H9 (cell line): Measurements from ENCODE around the gene BNC1. TPM values are rescaled to one million over a fixed set of nuclear protein-coding genes. Genes with fewer than 3 reads are reported as not detected.

Experiments used
- DNase-seq: peaks from one replicate; pipeline ENCODE4 v3.0.0-alpha.2; 2017
- H2AFZ ChIP-seq: one replicate; pipeline ENCODE4 v1.6.1; 2013; ENCODE audit warnings: mild to moderate bottlenecking, low read length, control low read depth, moderate library complexity
- H2AK5ac ChIP-seq: 2 replicates; pipeline ENCODE4 v1.6.1; 2013; ENCODE audit warnings: low read length, control low read depth, mixed read lengths; ENCODE audit not compliant: insufficient read length
- H2BK120ac ChIP-seq: one replicate; pipeline ENCODE4 v1.6.1; 2013; ENCODE audit warnings: low read depth, mild to moderate bottlenecking, low read length, control low read depth, inconsistent platforms; ENCODE audit not compliant: poor library complexity, severe bottlenecking
- H2BK12ac ChIP-seq: 2 replicates; pipeline ENCODE4 v1.6.1; 2013; ENCODE audit warnings: low read length, control low read depth, mixed read lengths, low read depth; ENCODE audit not compliant: insufficient read length
- H2BK15ac ChIP-seq: 2 replicates; pipeline ENCODE4 v1.6.1; 2013; ENCODE audit warnings: low read depth, low read length, control low read depth
- H2BK20ac ChIP-seq: one replicate; pipeline ENCODE4 v1.6.1; 2013; ENCODE audit warnings: low read depth, mild to moderate bottlenecking, low read length, control low read depth, inconsistent platforms; ENCODE audit not compliant: poor library complexity, severe bottlenecking
- H2BK5ac ChIP-seq: 2 replicates; pipeline ENCODE4 v1.6.1; 2013; ENCODE audit warnings: low read length, control low read depth, mixed read lengths; ENCODE audit not compliant: insufficient read length
- H3K14ac ChIP-seq: 2 replicates; pipeline ENCODE4 v1.6.1; 2013; ENCODE audit warnings: low read length, control low read depth; ENCODE audit not compliant: insufficient read depth
- H3K18ac ChIP-seq: 2 replicates; pipeline ENCODE4 v1.6.1; 2013; ENCODE audit warnings: low read depth, mild to moderate bottlenecking, mixed read lengths, low read length, control low read depth; ENCODE audit not compliant: insufficient read length
- H3K23ac ChIP-seq: 2 replicates; pipeline ENCODE4 v1.6.1; 2013; ENCODE audit warnings: low read length, control low read depth, mixed read lengths, low read depth; ENCODE audit not compliant: insufficient read length
- H3K23me2 ChIP-seq: 2 replicates; pipeline ENCODE4 v1.6.1; 2013; ENCODE audit warnings: low read depth, mild to moderate bottlenecking, mixed read lengths, low read length, control low read depth; ENCODE audit not compliant: insufficient read length, poor library complexity, severe bottlenecking
- H3K27ac ChIP-seq: 2 replicates; pipeline ENCODE4 v1.5.1; 2013; ENCODE audit warnings: low read length, control low read depth, mixed read lengths, low read depth; ENCODE audit not compliant: insufficient read length
- H3K27me3 ChIP-seq: 2 replicates; pipeline ENCODE4 v1.6.1; 2013; ENCODE audit warnings: low read length, control low read depth, inconsistent platforms; ENCODE audit not compliant: insufficient read depth
- H3K4ac ChIP-seq: 2 replicates; pipeline ENCODE4 v1.6.1; 2013; ENCODE audit warnings: low read depth, mild to moderate bottlenecking, control low read depth, inconsistent platforms, low read length, moderate library complexity
- H3K4me1 ChIP-seq: 2 replicates; pipeline ENCODE4 v1.6.1; 2013; ENCODE audit warnings: low read length, control low read depth, inconsistent platforms; ENCODE audit not compliant: insufficient read depth
- H3K4me2 ChIP-seq: 2 replicates; pipeline ENCODE4 v1.6.1; 2013; ENCODE audit warnings: low read length, control low read depth, mixed read lengths; ENCODE audit not compliant: insufficient read length, insufficient read depth
- H3K56ac ChIP-seq: 2 replicates; pipeline ENCODE4 v1.6.1; 2013; ENCODE audit warnings: low read depth, mild to moderate bottlenecking, mixed read lengths, low read length, control low read depth; ENCODE audit not compliant: insufficient read length
- H3K79me1 ChIP-seq: 2 replicates; pipeline ENCODE4 v1.6.1; 2013; ENCODE audit warnings: low read depth, mild to moderate bottlenecking, moderate library complexity, low read length, control low read depth, inconsistent platforms; ENCODE audit not compliant: insufficient read depth, poor library complexity, severe bottlenecking
- H3K79me2 ChIP-seq: 2 replicates; pipeline ENCODE4 v1.6.1; 2013; ENCODE audit warnings: low read length, control low read depth, inconsistent platforms; ENCODE audit not compliant: insufficient read depth
- H3K9ac ChIP-seq: 2 replicates; pipeline ENCODE4 v1.6.1; 2013; ENCODE audit warnings: low read length, control low read depth, mixed read lengths; ENCODE audit not compliant: insufficient read length; ENCODE audit errors: extremely low read depth
- H3K9me3 ChIP-seq: one replicate; pipeline ENCODE4 v1.6.1; 2013; ENCODE audit warnings: low read depth, low read length, inconsistent platforms; ENCODE audit not compliant: control insufficient read depth
- H3T11ph ChIP-seq: one replicate; pipeline ENCODE4 v1.6.1; 2013; ENCODE audit warnings: mild to moderate bottlenecking, low read length, control low read depth, inconsistent platforms
- H4K20me1 ChIP-seq: one replicate; pipeline ENCODE4 v1.6.1; 2013; ENCODE audit not compliant: control insufficient read depth, insufficient read length, insufficient read depth
- H4K5ac ChIP-seq: 2 replicates; pipeline ENCODE4 v1.6.1; 2013; ENCODE audit warnings: low read depth, mild to moderate bottlenecking, mixed read lengths, low read length, control low read depth; ENCODE audit not compliant: insufficient read length
- H4K8ac ChIP-seq: replicated peaks from 2 replicates; pipeline ENCODE4 v1.6.1; 2013; ENCODE audit warnings: low read length, control low read depth, mixed read lengths, low read depth; ENCODE audit not compliant: insufficient read length
- H4K91ac ChIP-seq: 2 replicates; pipeline ENCODE4 v1.6.1; 2013; ENCODE audit warnings: low read depth, mild to moderate bottlenecking, moderate library complexity, mixed read lengths, low read length, control low read depth; ENCODE audit not compliant: insufficient read length
- H3K27ac Mint-ChIP-seq, 3 experiments: 2 replicates in 2 of 3; 3 replicates in 1 of 3; pipeline ENCODE4 v1.8.0; 2020 to 2021; ENCODE audit warnings: mixed read lengths in 3 of 3, mild to moderate bottlenecking in 1 of 3, moderate library complexity in 1 of 3
- H3K27me3 Mint-ChIP-seq: 2 replicates; pipeline ENCODE4 v1.8.0; 2021; ENCODE audit warnings: low read depth, mild to moderate bottlenecking, moderate library complexity, mixed read lengths
- H3K36me3 Mint-ChIP-seq, 3 experiments: 2 replicates in 2 of 3; 3 replicates in 1 of 3; pipeline ENCODE4 v1.8.0; 2020 to 2021; ENCODE audit warnings: low read depth in 3 of 3, mixed read lengths in 3 of 3; ENCODE audit not compliant: insufficient read depth in 1 of 3
- H3K4me1 Mint-ChIP-seq, 2 experiments: 2 replicates each; pipeline ENCODE4 v1.8.0; 2020; ENCODE audit warnings: mixed read lengths in 2 of 2
- H3K4me3 Mint-ChIP-seq, 2 experiments: 2 replicates in 1 of 2; 3 replicates in 1 of 2; pipeline ENCODE4 v1.8.0; 2020 to 2021; ENCODE audit warnings: mild to moderate bottlenecking in 2 of 2, mixed read lengths in 2 of 2, moderate library complexity in 1 of 2
- H3K9me3 Mint-ChIP-seq, 2 experiments: 2 replicates in 1 of 2; 3 replicates in 1 of 2; pipeline ENCODE4 v1.8.0; 2020; ENCODE audit warnings: mild to moderate bottlenecking in 2 of 2, mixed read lengths in 2 of 2, moderate library complexity in 1 of 2
- WGBS: extraction: QIAGEN DNeasy Blood & Tissue Kit; methylation state at CpG from one replicate; pipeline ENCODE4 v1.1.7; 2013; ENCODE audit warnings: missing lambda C conversion rate, low lambda C conversion rate, mixed read lengths; ENCODE audit not compliant: insufficient read length; ENCODE audit errors: extremely low coverage; 5-methylcytosine and 5-hydroxymethylcytosine counted together
- total RNA-seq: library from RNA; stranded (reverse); gene quantifications from 2 replicates; pipeline ENCODE4 v1.2.1, GENCODE V29; 2021
- TF ChIP-seq, protein P1 (sequence below): fragments of 200-600 bp; sonication (generic); conservative IDR thresholded peaks from 3 replicates; pipeline ENCODE4 v1.8.0; 2021; ENCODE audit warnings: antibody characterized with exemption, mild to moderate bottlenecking

BNC1 gene
- total RNA-seq, 1 experiment from 2014 or later, result not detected

DNA sequence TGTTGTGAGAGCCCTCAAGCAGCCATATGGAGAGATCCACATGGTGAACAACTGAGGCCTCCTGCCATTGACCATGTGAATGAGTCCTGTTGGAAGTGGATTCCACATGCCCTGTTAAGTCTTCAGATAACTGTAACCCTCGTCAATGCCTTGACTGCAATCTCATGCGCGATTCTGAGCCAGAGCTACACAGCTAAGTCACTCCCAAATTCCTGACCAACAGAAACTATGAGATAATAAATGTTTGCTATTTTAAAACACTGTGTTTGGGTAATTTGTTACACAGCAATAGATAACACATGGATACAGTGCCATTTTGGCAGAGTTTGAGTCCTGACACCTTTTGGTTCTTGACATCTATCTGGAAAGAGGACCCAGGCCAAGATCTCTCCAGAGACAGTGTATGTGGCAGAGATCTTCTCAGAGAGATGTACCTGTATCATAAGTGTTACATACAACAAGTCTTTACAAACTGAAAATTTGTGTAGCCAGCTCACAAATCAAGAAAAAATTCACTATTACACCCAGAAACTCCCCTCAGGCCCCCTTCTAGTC is 34.5 kb upstream of the BNC1 start:
- Histone ChIP-seq H4K20me1 (no peaks in the 10 kb centered on the region), H3K4me1 (no peaks in the 10 kb centered on the region), H3K14ac (no peak overlapping the region; the same call in 1 of the 2 replicates), H4K8ac (no peak overlapping the region), H3K23ac (no peak overlapping the region), H2BK12ac (no peak overlapping the region), H3K23me2 (no peaks in the 10 kb centered on the region), H4K91ac (no peak overlapping the region), H2BK5ac (no peak overlapping the region), H2BK120ac (no peak overlapping the region), H3K79me2 (no peaks in the 10 kb centered on the region), H3K79me1 (no peaks in the 10 kb centered on the region), H3K9ac (no peak overlapping the region), H2BK20ac (no peak overlapping the region), H3K27me3 (no peaks in the 10 kb centered on the region), H2BK15ac (no peak overlapping the region), H4K5ac (no peak overlapping the region), H3K4me2 (no peak overlapping the region), H3K56ac (no peak overlapping the region), H3K18ac (no peak overlapping the region), H3K9me3 (no peaks in the 10 kb centered on the region), H2AK5ac (no peak overlapping the region), H3T11ph (no peak overlapping the region), H3K27ac (no peak overlapping the region), H3K4ac (no peak overlapping the region), H2AFZ (no peak overlapping the region)
- no peak for DNase-seq
- Mint-ChIP-seq H3K4me1 (peaks cover 10 to 12% of the 10 kb centered on the region in 2 experiments), H3K4me3 (no peak overlapping the region), H3K36me3 (no peaks in the 10 kb centered on the region; a peak in 1 of 7 replicates), H3K9me3 (no peaks in the 10 kb centered on the region), H3K27ac (no peak overlapping the region), H3K27me3 (no peaks in the 10 kb centered on the region; the same call in none of the 2 replicates)
- TF ChIP-seq, protein P1, sequence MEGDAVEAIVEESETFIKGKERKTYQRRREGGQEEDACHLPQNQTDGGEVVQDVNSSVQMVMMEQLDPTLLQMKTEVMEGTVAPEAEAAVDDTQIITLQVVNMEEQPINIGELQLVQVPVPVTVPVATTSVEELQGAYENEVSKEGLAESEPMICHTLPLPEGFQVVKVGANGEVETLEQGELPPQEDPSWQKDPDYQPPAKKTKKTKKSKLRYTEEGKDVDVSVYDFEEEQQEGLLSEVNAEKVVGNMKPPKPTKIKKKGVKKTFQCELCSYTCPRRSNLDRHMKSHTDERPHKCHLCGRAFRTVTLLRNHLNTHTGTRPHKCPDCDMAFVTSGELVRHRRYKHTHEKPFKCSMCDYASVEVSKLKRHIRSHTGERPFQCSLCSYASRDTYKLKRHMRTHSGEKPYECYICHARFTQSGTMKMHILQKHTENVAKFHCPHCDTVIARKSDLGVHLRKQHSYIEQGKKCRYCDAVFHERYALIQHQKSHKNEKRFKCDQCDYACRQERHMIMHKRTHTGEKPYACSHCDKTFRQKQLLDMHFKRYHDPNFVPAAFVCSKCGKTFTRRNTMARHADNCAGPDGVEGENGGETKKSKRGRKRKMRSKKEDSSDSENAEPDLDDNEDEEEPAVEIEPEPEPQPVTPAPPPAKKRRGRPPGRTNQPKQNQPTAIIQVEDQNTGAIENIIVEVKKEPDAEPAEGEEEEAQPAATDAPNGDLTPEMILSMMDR, result no peak
- no CpG with 5 or more reads among the region's 3 CpGs for WGBS
